H9 (cell line): ENCODE data around the gene NEK6. TPM values are rescaled to one million over a fixed set of nuclear protein-coding genes. Genes with fewer than 3 reads are reported as not detected.

Experiments
- DNase-seq: peaks from one replicate; pipeline ENCODE4 v3.0.0-alpha.2; 2017
- H2AFZ ChIP-seq: one replicate; pipeline ENCODE4 v1.6.1; 2013; ENCODE audit warnings: mild to moderate bottlenecking, low read length, control low read depth, moderate library complexity
- H2AK5ac ChIP-seq: 2 replicates; pipeline ENCODE4 v1.6.1; 2013; ENCODE audit warnings: low read length, control low read depth, mixed read lengths; ENCODE audit not compliant: insufficient read length
- H2BK120ac ChIP-seq: one replicate; pipeline ENCODE4 v1.6.1; 2013; ENCODE audit warnings: low read depth, mild to moderate bottlenecking, low read length, control low read depth, inconsistent platforms; ENCODE audit not compliant: poor library complexity, severe bottlenecking
- H2BK12ac ChIP-seq: 2 replicates; pipeline ENCODE4 v1.6.1; 2013; ENCODE audit warnings: low read length, control low read depth, mixed read lengths, low read depth; ENCODE audit not compliant: insufficient read length
- H2BK15ac ChIP-seq: 2 replicates; pipeline ENCODE4 v1.6.1; 2013; ENCODE audit warnings: low read depth, low read length, control low read depth
- H2BK20ac ChIP-seq: one replicate; pipeline ENCODE4 v1.6.1; 2013; ENCODE audit warnings: low read depth, mild to moderate bottlenecking, low read length, control low read depth, inconsistent platforms; ENCODE audit not compliant: poor library complexity, severe bottlenecking
- H2BK5ac ChIP-seq: 2 replicates; pipeline ENCODE4 v1.6.1; 2013; ENCODE audit warnings: low read length, control low read depth, mixed read lengths; ENCODE audit not compliant: insufficient read length
- H3K14ac ChIP-seq: 2 replicates; pipeline ENCODE4 v1.6.1; 2013; ENCODE audit warnings: low read length, control low read depth; ENCODE audit not compliant: insufficient read depth
- H3K18ac ChIP-seq: 2 replicates; pipeline ENCODE4 v1.6.1; 2013; ENCODE audit warnings: low read depth, mild to moderate bottlenecking, mixed read lengths, low read length, control low read depth; ENCODE audit not compliant: insufficient read length
- H3K23ac ChIP-seq: 2 replicates; pipeline ENCODE4 v1.6.1; 2013; ENCODE audit warnings: low read length, control low read depth, mixed read lengths, low read depth; ENCODE audit not compliant: insufficient read length
- H3K23me2 ChIP-seq: 2 replicates; pipeline ENCODE4 v1.6.1; 2013; ENCODE audit warnings: low read depth, mild to moderate bottlenecking, mixed read lengths, low read length, control low read depth; ENCODE audit not compliant: insufficient read length, poor library complexity, severe bottlenecking
- H3K27ac ChIP-seq: 2 replicates; pipeline ENCODE4 v1.5.1; 2013; ENCODE audit warnings: low read length, control low read depth, mixed read lengths, low read depth; ENCODE audit not compliant: insufficient read length
- H3K27me3 ChIP-seq: 2 replicates; pipeline ENCODE4 v1.6.1; 2013; ENCODE audit warnings: low read length, control low read depth, inconsistent platforms; ENCODE audit not compliant: insufficient read depth
- H3K4ac ChIP-seq: 2 replicates; pipeline ENCODE4 v1.6.1; 2013; ENCODE audit warnings: low read depth, mild to moderate bottlenecking, control low read depth, inconsistent platforms, low read length, moderate library complexity
- H3K4me1 ChIP-seq: 2 replicates; pipeline ENCODE4 v1.6.1; 2013; ENCODE audit warnings: low read length, control low read depth, inconsistent platforms; ENCODE audit not compliant: insufficient read depth
- H3K4me2 ChIP-seq: 2 replicates; pipeline ENCODE4 v1.6.1; 2013; ENCODE audit warnings: low read length, control low read depth, mixed read lengths; ENCODE audit not compliant: insufficient read length, insufficient read depth
- H3K56ac ChIP-seq: 2 replicates; pipeline ENCODE4 v1.6.1; 2013; ENCODE audit warnings: low read depth, mild to moderate bottlenecking, mixed read lengths, low read length, control low read depth; ENCODE audit not compliant: insufficient read length
- H3K79me1 ChIP-seq: 2 replicates; pipeline ENCODE4 v1.6.1; 2013; ENCODE audit warnings: low read depth, mild to moderate bottlenecking, moderate library complexity, low read length, control low read depth, inconsistent platforms; ENCODE audit not compliant: insufficient read depth, poor library complexity, severe bottlenecking
- H3K79me2 ChIP-seq: 2 replicates; pipeline ENCODE4 v1.6.1; 2013; ENCODE audit warnings: low read length, control low read depth, inconsistent platforms; ENCODE audit not compliant: insufficient read depth
- H3K9ac ChIP-seq: 2 replicates; pipeline ENCODE4 v1.6.1; 2013; ENCODE audit warnings: low read length, control low read depth, mixed read lengths; ENCODE audit not compliant: insufficient read length; ENCODE audit errors: extremely low read depth
- H3K9me3 ChIP-seq: one replicate; pipeline ENCODE4 v1.6.1; 2013; ENCODE audit warnings: low read depth, low read length, inconsistent platforms; ENCODE audit not compliant: control insufficient read depth
- H3T11ph ChIP-seq: one replicate; pipeline ENCODE4 v1.6.1; 2013; ENCODE audit warnings: mild to moderate bottlenecking, low read length, control low read depth, inconsistent platforms
- H4K20me1 ChIP-seq: one replicate; pipeline ENCODE4 v1.6.1; 2013; ENCODE audit not compliant: control insufficient read depth, insufficient read length, insufficient read depth
- H4K5ac ChIP-seq: 2 replicates; pipeline ENCODE4 v1.6.1; 2013; ENCODE audit warnings: low read depth, mild to moderate bottlenecking, mixed read lengths, low read length, control low read depth; ENCODE audit not compliant: insufficient read length
- H4K8ac ChIP-seq: replicated peaks from 2 replicates; pipeline ENCODE4 v1.6.1; 2013; ENCODE audit warnings: low read length, control low read depth, mixed read lengths, low read depth; ENCODE audit not compliant: insufficient read length
- H4K91ac ChIP-seq: 2 replicates; pipeline ENCODE4 v1.6.1; 2013; ENCODE audit warnings: low read depth, mild to moderate bottlenecking, moderate library complexity, mixed read lengths, low read length, control low read depth; ENCODE audit not compliant: insufficient read length
- H3K27ac Mint-ChIP-seq, 3 experiments: 2 replicates in 2 of 3; 3 replicates in 1 of 3; pipeline ENCODE4 v1.8.0; 2020 to 2021; ENCODE audit warnings: mixed read lengths in 3 of 3, mild to moderate bottlenecking in 1 of 3, moderate library complexity in 1 of 3
- H3K27me3 Mint-ChIP-seq: 2 replicates; pipeline ENCODE4 v1.8.0; 2021; ENCODE audit warnings: low read depth, mild to moderate bottlenecking, moderate library complexity, mixed read lengths
- H3K36me3 Mint-ChIP-seq, 3 experiments: 2 replicates in 2 of 3; 3 replicates in 1 of 3; pipeline ENCODE4 v1.8.0; 2020 to 2021; ENCODE audit warnings: low read depth in 3 of 3, mixed read lengths in 3 of 3; ENCODE audit not compliant: insufficient read depth in 1 of 3
- H3K4me1 Mint-ChIP-seq, 2 experiments: 2 replicates each; pipeline ENCODE4 v1.8.0; 2020; ENCODE audit warnings: mixed read lengths in 2 of 2
- H3K4me3 Mint-ChIP-seq, 2 experiments: 2 replicates in 1 of 2; 3 replicates in 1 of 2; pipeline ENCODE4 v1.8.0; 2020 to 2021; ENCODE audit warnings: mild to moderate bottlenecking in 2 of 2, mixed read lengths in 2 of 2, moderate library complexity in 1 of 2
- H3K9me3 Mint-ChIP-seq, 2 experiments: 2 replicates in 1 of 2; 3 replicates in 1 of 2; pipeline ENCODE4 v1.8.0; 2020; ENCODE audit warnings: mild to moderate bottlenecking in 2 of 2, mixed read lengths in 2 of 2, moderate library complexity in 1 of 2
- WGBS: extraction: QIAGEN DNeasy Blood & Tissue Kit; methylation state at CpG from one replicate; pipeline ENCODE4 v1.1.7; 2013; ENCODE audit warnings: missing lambda C conversion rate, low lambda C conversion rate, mixed read lengths; ENCODE audit not compliant: insufficient read length; ENCODE audit errors: extremely low coverage; 5-methylcytosine and 5-hydroxymethylcytosine counted together
- total RNA-seq: library from RNA; stranded (reverse); gene quantifications from 2 replicates; pipeline ENCODE4 v1.2.1, GENCODE V29; 2021
- TF ChIP-seq, protein P1 (sequence below): fragments of 200-600 bp; sonication (generic); conservative IDR thresholded peaks from 3 replicates; pipeline ENCODE4 v1.8.0; 2021; ENCODE audit warnings: antibody characterized with exemption, mild to moderate bottlenecking

Gene NEK6
- total RNA-seq, 1 experiment from 2014 or later = 14.3 TPM

DNA sequence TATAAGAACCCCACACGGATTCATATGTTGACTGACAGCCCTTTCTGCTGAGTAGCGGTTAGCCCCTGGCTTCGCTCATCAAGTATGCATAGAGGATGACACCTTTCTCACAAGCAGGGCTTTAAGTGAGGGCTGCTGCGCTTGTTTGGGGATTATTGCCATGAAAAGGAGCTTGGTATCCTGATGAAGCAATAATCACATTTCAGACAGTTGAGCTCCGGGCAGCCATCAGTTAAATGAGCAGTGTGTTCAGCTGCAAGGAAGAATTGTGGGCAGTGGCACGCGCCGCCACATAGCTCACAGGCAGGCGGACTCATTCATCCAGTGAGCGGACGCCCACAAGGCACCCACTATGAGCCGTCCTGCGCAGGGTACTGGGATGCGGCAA is 77.6 kb downstream of the NEK6 start:
- no peak overlapping the region for H3K27ac ChIP-seq
- no peak overlapping the region for H3K9ac ChIP-seq
- no peak overlapping the region for H3T11ph ChIP-seq
- no peak overlapping the region for H3K14ac ChIP-seq
- no peak for DNase-seq
- H2AK5ac ChIP-seq = no peak overlapping the region
- Mint-ChIP-seq H3K4me1 (peaks cover 17 to 23% of the 10 kb centered on the region in 2 experiments), H3K9me3 (peaks cover 4 to 6% of the 10 kb centered on the region in 2 experiments; a peak in 3 of 5 replicates), H3K27me3 (no peaks in the 10 kb centered on the region; the same call in 1 of the 2 replicates), H3K36me3 (peaks cover 11 to 18% (median 14%) of the 10 kb centered on the region in 3 experiments; a peak in 6 of 7 replicates), H3K4me3 (no peak overlapping the region), H3K27ac (no peak overlapping the region)
- no peaks in the 10 kb centered on the region for H3K27me3 ChIP-seq
- no peaks in the 10 kb centered on the region for H3K9me3 ChIP-seq
- H3K4ac ChIP-seq = no peak overlapping the region
- no peak overlapping the region for H4K5ac ChIP-seq
- no peak overlapping the region for H2AFZ ChIP-seq
- no peak overlapping the region for H2BK120ac ChIP-seq
- H2BK5ac ChIP-seq = no peak overlapping the region
- no peak overlapping the region for H2BK15ac ChIP-seq
- H4K8ac ChIP-seq = no peak overlapping the region
- no peaks in the 10 kb centered on the region for H3K4me1 ChIP-seq
- H3K18ac ChIP-seq = no peak overlapping the region
- H3K79me2 ChIP-seq = no peaks in the 10 kb centered on the region
- no peak overlapping the region for H2BK20ac ChIP-seq
- no peaks in the 10 kb centered on the region for H3K79me1 ChIP-seq
- no CpG with 5 or more reads among the region's 14 CpGs for WGBS
- no peaks in the 10 kb centered on the region for H3K23me2 ChIP-seq
- H3K23ac ChIP-seq = no peak overlapping the region
- H4K91ac ChIP-seq = no peak overlapping the region
- no peak overlapping the region for H3K4me2 ChIP-seq
- no peak overlapping the region for H2BK12ac ChIP-seq
- no peak overlapping the region for H3K56ac ChIP-seq
- TF ChIP-seq, protein P1, sequence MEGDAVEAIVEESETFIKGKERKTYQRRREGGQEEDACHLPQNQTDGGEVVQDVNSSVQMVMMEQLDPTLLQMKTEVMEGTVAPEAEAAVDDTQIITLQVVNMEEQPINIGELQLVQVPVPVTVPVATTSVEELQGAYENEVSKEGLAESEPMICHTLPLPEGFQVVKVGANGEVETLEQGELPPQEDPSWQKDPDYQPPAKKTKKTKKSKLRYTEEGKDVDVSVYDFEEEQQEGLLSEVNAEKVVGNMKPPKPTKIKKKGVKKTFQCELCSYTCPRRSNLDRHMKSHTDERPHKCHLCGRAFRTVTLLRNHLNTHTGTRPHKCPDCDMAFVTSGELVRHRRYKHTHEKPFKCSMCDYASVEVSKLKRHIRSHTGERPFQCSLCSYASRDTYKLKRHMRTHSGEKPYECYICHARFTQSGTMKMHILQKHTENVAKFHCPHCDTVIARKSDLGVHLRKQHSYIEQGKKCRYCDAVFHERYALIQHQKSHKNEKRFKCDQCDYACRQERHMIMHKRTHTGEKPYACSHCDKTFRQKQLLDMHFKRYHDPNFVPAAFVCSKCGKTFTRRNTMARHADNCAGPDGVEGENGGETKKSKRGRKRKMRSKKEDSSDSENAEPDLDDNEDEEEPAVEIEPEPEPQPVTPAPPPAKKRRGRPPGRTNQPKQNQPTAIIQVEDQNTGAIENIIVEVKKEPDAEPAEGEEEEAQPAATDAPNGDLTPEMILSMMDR = no peak
- no peaks in the 10 kb centered on the region for H4K20me1 ChIP-seq
